ENCODE results near the gene APOBEC3A.

DNA sequence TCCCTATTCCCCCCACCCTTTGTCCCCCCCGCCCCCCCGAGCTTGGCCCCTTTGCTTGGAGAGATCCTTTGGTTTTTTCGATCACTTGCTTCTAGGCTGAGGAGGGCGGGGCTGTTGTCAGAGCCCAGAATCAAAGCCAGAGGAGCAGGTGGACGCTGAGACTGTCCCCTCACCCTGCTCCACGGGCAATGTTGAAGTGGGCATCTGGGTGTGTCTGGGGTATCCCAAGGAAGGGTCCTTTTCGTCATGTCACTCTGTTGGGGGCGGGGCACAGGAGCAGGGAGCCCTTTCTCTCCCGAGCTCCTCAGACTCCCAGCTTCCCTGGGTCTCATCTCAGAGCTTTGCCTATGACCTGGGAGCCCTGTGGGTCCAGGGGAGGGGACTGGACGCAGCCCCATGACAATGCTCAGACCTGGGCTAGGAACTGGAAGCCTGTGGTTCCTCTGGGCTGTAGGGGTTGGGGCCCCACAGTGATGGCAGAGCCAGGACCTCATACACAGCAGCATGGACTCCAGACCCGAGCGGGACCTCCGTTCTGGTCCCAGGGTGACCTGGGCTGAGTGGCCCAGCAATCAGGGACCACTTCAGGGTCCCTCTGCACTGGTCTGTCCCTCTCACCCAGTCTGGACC, 2.9 kb upstream of the APOBEC3A start:
- TF ChIP-seq, protein P1, sequence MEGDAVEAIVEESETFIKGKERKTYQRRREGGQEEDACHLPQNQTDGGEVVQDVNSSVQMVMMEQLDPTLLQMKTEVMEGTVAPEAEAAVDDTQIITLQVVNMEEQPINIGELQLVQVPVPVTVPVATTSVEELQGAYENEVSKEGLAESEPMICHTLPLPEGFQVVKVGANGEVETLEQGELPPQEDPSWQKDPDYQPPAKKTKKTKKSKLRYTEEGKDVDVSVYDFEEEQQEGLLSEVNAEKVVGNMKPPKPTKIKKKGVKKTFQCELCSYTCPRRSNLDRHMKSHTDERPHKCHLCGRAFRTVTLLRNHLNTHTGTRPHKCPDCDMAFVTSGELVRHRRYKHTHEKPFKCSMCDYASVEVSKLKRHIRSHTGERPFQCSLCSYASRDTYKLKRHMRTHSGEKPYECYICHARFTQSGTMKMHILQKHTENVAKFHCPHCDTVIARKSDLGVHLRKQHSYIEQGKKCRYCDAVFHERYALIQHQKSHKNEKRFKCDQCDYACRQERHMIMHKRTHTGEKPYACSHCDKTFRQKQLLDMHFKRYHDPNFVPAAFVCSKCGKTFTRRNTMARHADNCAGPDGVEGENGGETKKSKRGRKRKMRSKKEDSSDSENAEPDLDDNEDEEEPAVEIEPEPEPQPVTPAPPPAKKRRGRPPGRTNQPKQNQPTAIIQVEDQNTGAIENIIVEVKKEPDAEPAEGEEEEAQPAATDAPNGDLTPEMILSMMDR (IDR thresholded peaks at IDR 0.05): no peak
- TF ChIP-seq POLR2A (IDR thresholded peaks at IDR 0.05): no peak
